Measurements from ENCODE around the gene FREY1. TPM values are rescaled to one million over a fixed set of nuclear protein-coding genes. Genes with fewer than 3 reads are reported as not detected.

The FREY1 gene
- total and polyA plus RNA-seq, 7 experiments from 2014 or later, result 3.4 to 8.2 (median 4.6) TPM; not detected in 2

- no peaks in the 10 kb centered on the region for H3K4me1 ChIP-seq (ENCODE audit: control insufficient read depth in 2 of 2, insufficient read depth in 2 of 2, low read length in 2 of 2)
- Mint-ChIP-seq H3K4me1 (peaks cover 4 to 13% (median 7%) of the 10 kb centered on the region in 7 donors), H3K9me3 (peaks cover 0 to 3% (median 0%) of the 10 kb centered on the region in 11 donors), H3K4me3 (no peak overlapping the region), H3K27ac (no peak overlapping the region), H3K36me3 (peaks cover 11 to 71% (median 47%) of the 10 kb centered on the region in 5 donors), H3K27me3 (peaks cover 0 to 8% (median 0%) of the 10 kb centered on the region in 5 donors)
- no peaks in the 10 kb centered on the region for H3K27me3 ChIP-seq (ENCODE audit: control insufficient read depth in 2 of 2, insufficient read depth in 2 of 2, low read length in 2 of 2)
- CTCF ChIA-PET, result no interaction called here
- H3K4me3 ChIP-seq (ENCODE audit: low read length), result no peak overlapping the region
- POLR2A ChIA-PET, result no interaction called here
- peaks cover 3 to 67% (median 11%) of the 10 kb centered on the region in 3 experiments for H3K36me3 ChIP-seq (ENCODE audit: control insufficient read depth in 2 of 3, insufficient read depth in 3 of 3, low read length in 3 of 3)
- H3K9me3 ChIP-seq (ENCODE audit: control insufficient read depth in 2 of 3, low read length in 3 of 3), result no peaks in the 10 kb centered on the region
- ATAC-seq, result no peak
- H3K27ac ChIP-seq (ENCODE audit: low read depth, low read length), result no peak overlapping the region
- intact Hi-C loops (cut with micrococcal nuclease), result no loop called here
- DNase-seq, result no peak
These were observed 27.0 kb downstream of the FREY1 start for GRCh38 chr11:45879803-45880686.

- no peak overlapping the region for H3K4me3 ChIP-seq (ENCODE audit: low read length)
- H3K36me3 ChIP-seq (ENCODE audit: control insufficient read depth in 2 of 3, insufficient read depth in 3 of 3, low read length in 3 of 3), result peaks cover 3 to 86% (median 17%) of the 10 kb centered on the region in 3 experiments
- H3K9me3 Mint-ChIP-seq, result peaks cover 0 to 1% (median 0%) of the 10 kb centered on the region in 11 donors
- DNase-seq, result no peak
- no peaks in the 10 kb centered on the region for H3K27me3 Mint-ChIP-seq
- no peak overlapping the region for H3K4me3 Mint-ChIP-seq
- POLR2A ChIA-PET, result no interaction called here
- no peaks in the 10 kb centered on the region for H3K9me3 ChIP-seq (ENCODE audit: control insufficient read depth in 2 of 3, low read length in 3 of 3)
- no peak for ATAC-seq
- peaks cover 0 to 7% (median 0%) of the 10 kb centered on the region in 7 donors for H3K4me1 Mint-ChIP-seq
- no peaks in the 10 kb centered on the region for H3K4me1 ChIP-seq (ENCODE audit: control insufficient read depth in 2 of 2, insufficient read depth in 2 of 2, low read length in 2 of 2)
- H3K27ac Mint-ChIP-seq, result no peak overlapping the region
- intact Hi-C loops (cut with micrococcal nuclease), result no loop called here
- no peaks in the 10 kb centered on the region for H3K27me3 ChIP-seq (ENCODE audit: control insufficient read depth in 2 of 2, insufficient read depth in 2 of 2, low read length in 2 of 2)
- no peak overlapping the region for H3K27ac ChIP-seq (ENCODE audit: low read depth, low read length)
- H3K36me3 Mint-ChIP-seq, result peaks cover 12 to 88% (median 57%) of the 10 kb centered on the region in 5 donors
- CTCF ChIA-PET, result no interaction called here
These were observed 29.2 kb downstream of the FREY1 start for GRCh38 chr11:45877845-45878244.

GRCh38 chr11:45877221-45877620 is 29.9 kb downstream of the FREY1 start:
- no peaks in the 10 kb centered on the region for H3K27me3 Mint-ChIP-seq
- no peak overlapping the region for H3K4me3 Mint-ChIP-seq
- H3K27ac Mint-ChIP-seq, result no peak overlapping the region
- H3K9me3 ChIP-seq (ENCODE audit: control insufficient read depth in 2 of 3, low read length in 3 of 3), result no peaks in the 10 kb centered on the region
- peaks cover 3 to 87% (median 17%) of the 10 kb centered on the region in 3 experiments for H3K36me3 ChIP-seq (ENCODE audit: control insufficient read depth in 2 of 3, insufficient read depth in 3 of 3, low read length in 3 of 3)
- no peaks in the 10 kb centered on the region for H3K9me3 Mint-ChIP-seq
- intact Hi-C loops (cut with micrococcal nuclease), result no loop called here
- ChIA-PET POLR2A (no interaction called here), CTCF (no interaction called here)
- peaks cover 0 to 4% (median 0%) of the 10 kb centered on the region in 7 donors for H3K4me1 Mint-ChIP-seq
- no peak overlapping the region for H3K27ac ChIP-seq (ENCODE audit: low read depth, low read length)
- DNase-seq (no peak), ATAC-seq (no peak)
- no peak overlapping the region for H3K4me3 ChIP-seq (ENCODE audit: low read length)
- H3K36me3 Mint-ChIP-seq, result peaks cover 12 to 88% (median 57%) of the 10 kb centered on the region in 5 donors
- H3K4me1 ChIP-seq (ENCODE audit: control insufficient read depth in 2 of 2, insufficient read depth in 2 of 2, low read length in 2 of 2), result no peaks in the 10 kb centered on the region
- H3K27me3 ChIP-seq (ENCODE audit: control insufficient read depth in 2 of 2, insufficient read depth in 2 of 2, low read length in 2 of 2), result no peaks in the 10 kb centered on the region

DNA sequence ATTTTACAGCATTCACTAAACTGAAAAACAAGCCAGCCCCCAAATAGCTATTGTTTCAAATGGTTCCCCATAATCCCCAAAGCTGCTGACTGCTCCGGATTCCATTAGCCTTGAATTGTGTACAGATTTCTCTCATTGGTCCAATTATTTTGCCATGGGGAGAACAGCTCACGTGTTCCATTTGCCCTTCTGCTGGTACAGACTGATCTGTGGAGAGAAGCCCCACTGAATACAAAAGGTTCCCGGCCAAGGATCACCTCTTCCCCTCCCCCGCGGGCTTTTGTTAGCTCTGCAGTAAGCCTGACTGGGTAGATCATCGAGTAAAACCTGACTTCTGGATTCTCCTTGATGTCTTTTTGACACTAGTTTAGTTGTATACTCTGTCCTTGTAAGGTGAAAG is 30.7 kb downstream of the FREY1 start:
- Histone ChIP-seq H3K36me3 (ENCODE audit: control insufficient read depth in 2 of 3, insufficient read depth in 3 of 3, low read length in 3 of 3) (peaks cover 3 to 87% (median 21%) of the 10 kb centered on the region in 3 experiments), H3K27ac (ENCODE audit: low read depth, low read length) (no peak overlapping the region), H3K9me3 (ENCODE audit: control insufficient read depth in 2 of 3, low read length in 3 of 3) (no peaks in the 10 kb centered on the region), H3K27me3 (ENCODE audit: control insufficient read depth in 2 of 2, insufficient read depth in 2 of 2, low read length in 2 of 2) (no peaks in the 10 kb centered on the region), H3K4me1 (ENCODE audit: control insufficient read depth in 2 of 2, insufficient read depth in 2 of 2, low read length in 2 of 2) (no peaks in the 10 kb centered on the region), H3K4me3 (ENCODE audit: low read length) (no peak overlapping the region)
- no peaks in the 10 kb centered on the region for H3K27me3 Mint-ChIP-seq
- intact Hi-C loops (cut with micrococcal nuclease), result no loop called here
- H3K9me3 Mint-ChIP-seq, result no peaks in the 10 kb centered on the region
- ChIA-PET CTCF (interaction anchor here (0.6 to 1.0 kb wide), 2 partner anchors 14 to 916 kb away, joined by 3 read pairs; no protein-coding TSS in a partner anchor), POLR2A (interaction anchor here (0.7 to 1.0 kb wide), 2 partner anchors 30 to 1123 kb away, joined by 3 read pairs; no protein-coding TSS in a partner anchor)
- no peak overlapping the region for H3K27ac Mint-ChIP-seq
- H3K36me3 Mint-ChIP-seq, result peaks cover 13 to 82% (median 55%) of the 10 kb centered on the region in 5 donors
- no peak overlapping the region for H3K4me3 Mint-ChIP-seq
- H3K4me1 Mint-ChIP-seq, result peaks cover 0 to 3% (median 0%) of the 10 kb centered on the region in 7 donors
- DNase-seq, result no peak
- no peak for ATAC-seq

- POLR2A ChIA-PET, result no interaction called here
- Mint-ChIP-seq H3K27ac (no peak overlapping the region), H3K4me1 (peaks cover 0 to 4% (median 0%) of the 10 kb centered on the region in 7 donors), H3K4me3 (no peak overlapping the region), H3K27me3 (no peaks in the 10 kb centered on the region), H3K36me3 (peaks cover 15 to 79% (median 49%) of the 10 kb centered on the region in 5 donors), H3K9me3 (no peaks in the 10 kb centered on the region)
- intact Hi-C loops (cut with micrococcal nuclease), result loop anchor here (1.0 kb wide), 1 partner anchor 133 kb away; no protein-coding TSS in a partner anchor
- Histone ChIP-seq H3K4me3 (ENCODE audit: low read length) (no peak overlapping the region), H3K27ac (ENCODE audit: low read depth, low read length) (no peak overlapping the region), H3K36me3 (ENCODE audit: control insufficient read depth in 2 of 3, insufficient read depth in 3 of 3, low read length in 3 of 3) (peaks cover 28 to 96% (median 35%) of the 10 kb centered on the region in 3 experiments), H3K27me3 (ENCODE audit: control insufficient read depth in 2 of 2, insufficient read depth in 2 of 2, low read length in 2 of 2) (no peaks in the 10 kb centered on the region), H3K4me1 (ENCODE audit: control insufficient read depth in 2 of 2, insufficient read depth in 2 of 2, low read length in 2 of 2) (no peaks in the 10 kb centered on the region), H3K9me3 (ENCODE audit: control insufficient read depth in 2 of 3, low read length in 3 of 3) (no peaks in the 10 kb centered on the region)
- CTCF ChIA-PET, result interaction anchor here (0.8 to 1.9 kb wide), 2 partner anchors 16 to 134 kb away, joined by 3 to 7 read pairs; no protein-coding TSS in a partner anchor
- ATAC-seq, result peak; percentile 73
- peak in 1 of 9 donors; percentile 16 for DNase-seq
These were observed 34.3 kb downstream of the FREY1 start for GRCh38 chr11:45872651-45873356.

GRCh38 chr11:45871638-45872037 is 35.4 kb downstream of the FREY1 start:
- H3K9me3 Mint-ChIP-seq, result no peaks in the 10 kb centered on the region
- H3K36me3 Mint-ChIP-seq, result peaks cover 11 to 78% (median 46%) of the 10 kb centered on the region in 5 donors
- Histone ChIP-seq H3K4me1 (ENCODE audit: control insufficient read depth in 2 of 2, insufficient read depth in 2 of 2, low read length in 2 of 2) (no peaks in the 10 kb centered on the region), H3K36me3 (ENCODE audit: control insufficient read depth in 2 of 3, insufficient read depth in 3 of 3, low read length in 3 of 3) (peaks cover 28 to 96% (median 32%) of the 10 kb centered on the region in 3 experiments), H3K27me3 (ENCODE audit: control insufficient read depth in 2 of 2, insufficient read depth in 2 of 2, low read length in 2 of 2) (no peaks in the 10 kb centered on the region), H3K4me3 (ENCODE audit: low read length) (no peak overlapping the region), H3K9me3 (ENCODE audit: control insufficient read depth in 2 of 3, low read length in 3 of 3) (no peaks in the 10 kb centered on the region), H3K27ac (ENCODE audit: low read depth, low read length) (no peak overlapping the region)
- intact Hi-C loops (cut with micrococcal nuclease), result loop anchor here (1.0 kb wide), 1 partner anchor 135 kb away; no protein-coding TSS in a partner anchor
- no peaks in the 10 kb centered on the region for H3K27me3 Mint-ChIP-seq
- H3K27ac Mint-ChIP-seq, result no peak overlapping the region
- peaks cover 0 to 4% (median 0%) of the 10 kb centered on the region in 7 donors for H3K4me1 Mint-ChIP-seq
- H3K4me3 Mint-ChIP-seq, result no peak overlapping the region
- CTCF ChIA-PET, result interaction anchor here (1.9 kb wide), 1 partner anchor 135 kb away, joined by 7 read pairs; no protein-coding TSS in a partner anchor
- POLR2A ChIA-PET, result no interaction called here
- ATAC-seq, result no peak
- no peak for DNase-seq
